Calu3 (cell line): ENCODE measurements around the gene LACTBL1. TPM values are rescaled to one million over a fixed set of nuclear protein-coding genes. Genes with fewer than 3 reads are reported as not detected.
"Not testable (repeated sequence)": the region's sequence is repeated elsewhere in the genome, so short reads cannot be mapped to it uniquely, and the experiment has no call there.

ENCODE experiments used
- BruUV-seq: library from RNA; stranded (reverse); fragments of 400-500 nt; replicated peaks from 2 replicates; lab custom pipeline; 2021; lab: Mats Ljungman, UMichigan
- CTCF ChIA-PET: fragments of 300-600 bp; sonication (Branson Sonifier 250); formaldehyde crosslinking; loops from one replicate; lab custom pipeline; 2022; ENCODE audit warnings: antibody characterized with exemption; lab: Charles Lee
- DNase-seq: peaks from one replicate; pipeline ENCODE4 v3.0.0; 2022
- H3K27ac Mint-ChIP-seq: one replicate; pipeline ENCODE4 v1.8.0; 2022; ENCODE audit warnings: mixed read lengths; ENCODE audit not compliant: unreplicated experiment
- H3K27me3 Mint-ChIP-seq: one replicate; pipeline ENCODE4 v1.8.0; 2022; ENCODE audit warnings: mixed read lengths; ENCODE audit not compliant: unreplicated experiment
- H3K36me3 Mint-ChIP-seq: one replicate; pipeline ENCODE4 v1.8.0; 2022; ENCODE audit warnings: mild to moderate bottlenecking, moderate library complexity, mixed read lengths; ENCODE audit not compliant: insufficient read depth, unreplicated experiment
- H3K4me1 Mint-ChIP-seq: one replicate; pipeline ENCODE4 v1.8.0; 2022; ENCODE audit warnings: mild to moderate bottlenecking, low read depth, mixed read lengths; ENCODE audit not compliant: unreplicated experiment
- H3K4me3 Mint-ChIP-seq: one replicate; pipeline ENCODE4 v1.8.0; 2022; ENCODE audit warnings: mild to moderate bottlenecking, low read depth, moderate library complexity, mixed read lengths; ENCODE audit not compliant: unreplicated experiment
- H3K9me3 Mint-ChIP-seq: one replicate; pipeline ENCODE4 v1.8.0; 2022; ENCODE audit warnings: low read depth, mixed read lengths; ENCODE audit not compliant: unreplicated experiment
- CTCF ChIP-seq: fragments of 200-600 bp; IDR thresholded peaks from one replicate; pipeline ENCODE4 v1.8.0; 2022; ENCODE audit warnings: antibody characterized with exemption; ENCODE audit not compliant: unreplicated experiment
- intact Hi-C: fragments of 100-400 bp; cut with micrococcal nuclease; formaldehyde crosslinking; loops from one replicate; pipeline ENCODE4 v1.10.0; 2022; ENCODE audit not compliant: unreplicated experiment
- total RNA-seq: library from RNA; stranded (reverse); gene quantifications from 2 replicates; pipeline ENCODE4 v1.2.3, GENCODE V29; 2022

LACTBL1 gene
- total RNA-seq, 1 experiment from 2014 or later: not detected

- Mint-ChIP-seq H3K4me1 (no peaks in the 10 kb centered on the region), H3K36me3 (no peaks in the 10 kb centered on the region), H3K9me3 (no peaks in the 10 kb centered on the region), H3K4me3 (no peak overlapping the region), H3K27me3 (peaks cover 13% of the 10 kb centered on the region), H3K27ac (no peak overlapping the region)
- CTCF ChIA-PET: no interaction called here
- intact Hi-C loops: no loop called here
- DNase-seq: no peak
- no TSS peak for BruUV-seq
- TF ChIP-seq CTCF: no peak
Measured at GRCh38 chr1:22953057-22953739, 19.5 kb downstream of the LACTBL1 start.

- CTCF ChIA-PET: no interaction called here
- TF ChIP-seq CTCF: no peak
- intact Hi-C loops: no loop called here
- H3K36me3 Mint-ChIP-seq: no peaks in the 10 kb centered on the region
- no peak for DNase-seq
- H3K27me3 Mint-ChIP-seq: peaks cover 13% of the 10 kb centered on the region
- BruUV-seq: no TSS peak
- H3K4me1 Mint-ChIP-seq: no peaks in the 10 kb centered on the region
- H3K9me3 Mint-ChIP-seq: no peaks in the 10 kb centered on the region
- no peak overlapping the region for H3K4me3 Mint-ChIP-seq
- no peak overlapping the region for H3K27ac Mint-ChIP-seq
Measured at GRCh38 chr1:22952694-22953056, 20.0 kb downstream of the LACTBL1 start.

DNA sequence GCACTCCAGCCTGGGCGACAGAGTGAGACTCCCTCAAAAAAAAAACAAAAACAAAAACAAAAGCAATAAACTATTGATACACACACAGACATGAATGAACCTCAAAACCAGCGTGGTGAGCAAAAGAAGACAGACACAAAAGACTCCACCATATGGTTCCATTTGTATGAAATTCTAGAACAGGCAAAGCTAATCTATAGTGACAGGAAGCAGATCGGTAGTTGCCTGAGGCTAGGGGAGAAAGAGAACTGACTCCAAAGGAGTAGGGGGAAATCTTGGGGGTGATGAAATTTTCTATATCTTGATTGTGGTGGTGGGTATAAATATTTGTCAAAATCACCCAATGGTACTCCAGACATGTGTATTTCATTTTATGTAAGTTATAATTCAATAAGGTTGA lies 20.9 kb downstream of the LACTBL1 start:
- H3K4me1 Mint-ChIP-seq: no peaks in the 10 kb centered on the region
- CTCF ChIA-PET: no interaction called here
- no peaks in the 10 kb centered on the region for H3K9me3 Mint-ChIP-seq
- H3K4me3 Mint-ChIP-seq: no peak overlapping the region
- no peaks in the 10 kb centered on the region for H3K36me3 Mint-ChIP-seq
- no peak for TF ChIP-seq CTCF
- no peak for DNase-seq
- H3K27ac Mint-ChIP-seq: no peak overlapping the region
- no TSS peak for BruUV-seq
- intact Hi-C loops: no loop called here
- peaks cover 4% of the 10 kb centered on the region for H3K27me3 Mint-ChIP-seq

DNA sequence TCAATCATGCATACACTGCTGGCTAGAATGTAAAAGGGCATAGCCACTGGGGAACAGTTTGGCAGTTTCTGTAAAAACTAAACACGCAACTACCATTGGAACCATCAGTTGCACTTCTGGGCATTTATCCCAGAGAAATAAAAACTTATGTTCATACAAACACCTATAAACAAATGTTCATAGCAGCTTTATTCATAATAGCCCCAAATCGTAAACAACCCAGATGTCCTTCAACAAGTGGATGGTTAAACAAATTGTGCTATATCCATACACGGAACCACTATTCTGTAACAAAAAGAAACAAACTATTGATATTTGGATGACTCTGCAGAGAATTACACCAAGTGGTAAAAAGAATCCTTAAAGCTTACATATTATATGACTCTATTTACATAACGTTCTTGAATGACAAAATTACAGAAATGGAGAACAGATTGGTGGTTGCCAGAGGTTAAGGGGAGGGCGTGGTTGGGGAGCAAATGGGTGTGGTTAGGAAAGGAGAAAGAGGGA lies 22.8 kb downstream of the LACTBL1 start:
- H3K4me3 Mint-ChIP-seq: no peak overlapping the region
- no peak for TF ChIP-seq CTCF
- H3K27ac Mint-ChIP-seq: no peak overlapping the region
- intact Hi-C loops: no loop called here
- no peaks in the 10 kb centered on the region for H3K4me1 Mint-ChIP-seq
- H3K27me3 Mint-ChIP-seq: no peaks in the 10 kb centered on the region
- BruUV-seq: no TSS peak
- no peaks in the 10 kb centered on the region for H3K36me3 Mint-ChIP-seq
- CTCF ChIA-PET: no interaction called here
- no peak for DNase-seq
- no peaks in the 10 kb centered on the region for H3K9me3 Mint-ChIP-seq

GRCh38 chr1:22945171-22945570 lies 27.5 kb downstream of the LACTBL1 start:
- H3K9me3 Mint-ChIP-seq, H3K27me3 Mint-ChIP-seq, CTCF ChIA-PET, H3K27ac Mint-ChIP-seq, DNase-seq, intact Hi-C loops, H3K36me3 Mint-ChIP-seq, BruUV-seq, H3K4me3 Mint-ChIP-seq, H3K4me1 Mint-ChIP-seq: not testable (repeated sequence)
